ENCODE results near the gene SULT2B1.

SULT2B1 gene

GRCh38 chr19:48634424-48635262 is 82.7 kb downstream of the SULT2B1 start:
- peak; percentile 92 for DNase-seq (ENCODE audit: low spot score)

GRCh38 chr19:48635263-48635965 is 83.4 kb downstream of the SULT2B1 start:
- DNase-seq (ENCODE audit: low spot score) = peak; percentile 73

- no peak for DNase-seq (ENCODE audit: low spot score)
These were observed 84.2 kb downstream of the SULT2B1 start for GRCh38 chr19:48635966-48636858.

GRCh38 chr19:48636859-48637448 is 85.0 kb downstream of the SULT2B1 start, which contains the start of gene DBP:
Gene DBP (minus strand): TSS chr19:48637379. CDS start chr19:48636994, 385 bp downstream.
- no peak for DNase-seq (ENCODE audit: low spot score)

DNA sequence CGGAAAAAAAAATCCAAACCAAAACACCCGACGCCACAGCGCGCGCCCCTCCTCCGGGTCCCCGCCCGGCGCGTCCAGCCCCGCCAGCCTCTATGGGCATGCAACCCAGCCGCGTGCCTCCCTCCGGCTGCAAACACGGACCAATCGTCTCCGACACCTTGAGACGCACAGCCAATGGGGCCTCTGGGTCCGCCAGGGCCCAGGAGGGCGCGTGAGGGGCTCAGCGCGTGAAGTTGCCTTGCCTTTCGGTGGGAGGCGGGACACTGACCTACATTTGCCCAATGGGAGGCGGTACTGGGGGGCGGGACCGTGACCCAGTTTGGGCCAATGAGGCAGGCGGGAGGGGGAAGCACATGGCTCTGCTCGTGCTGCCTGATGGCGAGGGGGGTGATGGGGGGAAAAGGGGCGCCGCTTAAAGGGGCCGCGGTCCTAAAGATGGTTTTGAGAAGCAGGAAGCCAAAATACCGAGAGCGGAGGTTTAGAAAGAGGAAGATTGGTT is 85.5 kb downstream of the SULT2B1 start:
- DNase-seq (ENCODE audit: low spot score) = peak; percentile 100

GRCh38 chr19:48637948-48638830 is 86.2 kb downstream of the SULT2B1 start:
- DNase-seq (ENCODE audit: low spot score) = peak; percentile 93

- no peak for DNase-seq (ENCODE audit: low spot score)
These were observed 86.9 kb downstream of the SULT2B1 start for GRCh38 chr19:48638831-48639381.

DNA sequence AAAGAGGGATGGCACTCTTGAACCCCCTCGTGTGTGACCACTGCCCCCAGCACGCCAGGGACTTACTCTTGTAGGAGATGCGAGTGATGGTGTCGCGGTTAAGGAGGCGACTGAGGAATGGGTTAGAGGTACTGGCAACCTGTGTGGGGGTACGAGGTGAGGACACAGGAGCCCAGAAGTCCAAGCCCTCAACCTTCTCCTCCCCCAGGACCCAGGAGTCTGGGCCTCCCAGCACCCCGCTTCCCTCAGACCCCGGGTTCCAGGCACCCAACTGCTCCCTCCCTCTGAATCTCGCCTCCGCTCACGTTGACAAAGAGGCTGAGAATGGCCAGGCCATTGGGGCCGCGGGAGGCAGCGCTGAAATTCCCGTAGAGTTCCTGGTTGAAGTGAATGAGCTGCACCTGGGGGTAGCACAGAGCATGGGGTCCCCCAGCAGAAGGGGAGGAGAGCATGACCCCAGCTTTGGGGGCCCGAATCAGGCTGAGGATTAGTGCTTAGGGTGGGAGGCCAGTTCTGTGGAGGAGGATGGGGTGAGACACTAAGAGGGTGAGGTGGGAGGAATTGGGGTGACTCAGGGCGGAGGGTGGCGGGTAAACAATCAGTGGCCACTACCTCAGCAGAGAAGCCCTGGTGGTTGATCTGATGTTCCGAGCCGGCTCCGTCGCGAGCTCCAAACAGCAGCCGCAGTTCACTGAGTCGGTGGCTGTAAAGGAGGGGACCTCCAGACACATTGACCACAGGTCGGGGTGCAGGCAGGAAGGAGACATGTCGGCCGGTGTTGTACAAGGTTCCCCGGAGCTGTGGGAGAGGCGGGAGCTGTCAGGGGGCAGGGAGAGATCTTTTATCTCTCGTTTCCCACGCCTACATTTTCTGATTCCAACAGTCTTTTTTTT is 87.8 kb downstream of the SULT2B1 start:
- no peak for DNase-seq (ENCODE audit: low spot score)

- DNase-seq (ENCODE audit: low spot score) = no peak
These were observed 89.9 kb downstream of the SULT2B1 start for GRCh38 chr19:48641850-48642249.

DNA sequence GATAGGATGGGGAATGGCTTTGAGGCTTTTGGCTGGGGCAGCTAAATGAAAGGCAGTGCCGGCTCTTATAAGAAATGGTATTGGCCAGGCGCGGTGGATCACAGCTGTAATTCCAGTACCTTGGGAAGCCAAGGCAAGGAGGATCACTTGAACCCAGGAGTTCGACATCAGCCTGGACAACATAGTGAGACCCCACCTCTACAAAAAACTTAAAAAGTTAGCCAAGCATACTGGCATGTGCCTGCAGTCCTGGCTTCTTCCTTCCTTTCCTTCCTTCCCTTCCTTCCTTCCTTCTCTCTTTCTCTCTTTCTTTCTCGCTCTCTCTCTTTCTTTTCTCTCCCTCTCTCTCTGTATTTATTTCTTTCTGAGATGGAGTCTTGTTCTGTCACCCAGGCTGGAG is 90.9 kb downstream of the SULT2B1 start:
- no peak for DNase-seq (ENCODE audit: low spot score)

GRCh38 chr19:48644355-48644754 is 92.4 kb downstream of the SULT2B1 start:
- DNase-seq (ENCODE audit: low spot score) = no peak

DNA sequence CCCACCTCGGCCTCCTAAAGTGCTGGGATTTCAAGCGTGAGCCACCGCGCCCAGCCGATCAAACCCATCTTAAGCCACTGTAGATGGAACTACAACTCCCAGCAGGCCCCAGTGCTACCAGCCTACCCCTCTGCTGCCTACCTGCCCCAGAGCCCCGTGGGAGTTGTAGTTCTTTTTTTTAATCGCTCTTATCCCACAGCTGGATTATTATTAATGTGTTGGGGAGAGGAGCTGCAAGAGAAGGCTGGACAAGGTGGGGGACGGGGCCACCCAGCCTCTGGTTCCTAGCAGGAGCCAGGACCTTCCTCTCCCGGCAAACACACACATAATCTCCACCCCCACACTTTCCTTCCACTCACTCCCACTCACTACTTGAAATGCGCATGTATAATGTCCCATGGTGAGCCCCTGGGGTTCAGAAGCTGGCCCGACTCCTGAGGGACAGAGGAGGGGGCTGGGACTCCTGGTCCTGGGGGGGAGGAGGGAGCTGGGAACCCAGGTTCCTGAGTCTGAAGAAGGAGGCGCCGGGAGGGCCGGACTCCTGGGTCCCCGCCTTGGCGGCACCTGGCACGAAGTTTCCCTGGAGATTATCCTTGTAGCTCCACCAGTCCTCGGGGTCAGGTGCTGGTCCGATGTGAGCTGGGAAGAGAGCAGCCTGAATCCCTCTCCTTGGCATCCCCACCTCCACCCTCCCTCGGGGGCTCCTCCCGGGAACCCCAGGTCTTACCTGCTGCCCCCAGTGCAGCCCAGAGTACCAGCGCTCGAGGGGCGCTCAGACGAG is 93.1 kb downstream of the SULT2B1 start:
- DNase-seq (ENCODE audit: low spot score) = peak; percentile 80

GRCh38 chr19:48645620-48646000 is 93.6 kb downstream of the SULT2B1 start:
- DNase-seq (ENCODE audit: low spot score) = no peak

GRCh38 chr19:48646001-48646721 is 94.2 kb downstream of the SULT2B1 start, which contains the start of gene CA11:
Gene CA11 (minus strand): TSS chr19:48646187. CDS start chr19:48645632, 555 bp downstream.
- DNase-seq (ENCODE audit: low spot score) = peak; percentile 93

DNA sequence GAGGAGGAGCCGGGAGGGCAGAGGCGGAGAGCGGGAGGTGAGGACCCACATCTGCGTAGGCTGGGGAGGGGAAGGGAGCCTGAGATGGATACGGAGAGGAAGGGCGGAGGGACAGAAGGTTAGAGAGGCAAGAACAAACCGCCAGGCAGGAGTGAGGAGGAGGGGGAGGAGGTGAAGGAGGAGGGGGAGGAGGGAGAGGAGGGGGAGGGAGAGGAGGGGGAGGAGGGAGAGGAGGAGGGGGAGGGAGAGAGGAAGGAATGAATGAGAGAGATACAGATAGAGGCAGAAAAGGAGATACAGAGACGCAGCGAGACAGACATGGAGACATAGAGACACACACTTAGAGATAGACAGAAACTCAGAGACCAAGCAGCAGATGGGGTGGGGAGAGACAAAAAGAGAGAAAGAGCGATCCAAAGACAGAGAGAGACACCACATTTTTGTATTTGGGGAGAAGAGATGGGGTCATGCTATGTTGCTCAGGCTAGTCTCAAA is 94.8 kb downstream of the SULT2B1 start:
- no peak for DNase-seq (ENCODE audit: low spot score)

GRCh38 chr19:48648134-48648533 is 96.2 kb downstream of the SULT2B1 start:
- no peak for DNase-seq (ENCODE audit: low spot score)
